Aorta (tissue), 5 donors: Measurements from ENCODE around the gene VWCE. TPM values are rescaled to one million over a fixed set of nuclear protein-coding genes. Genes with fewer than 3 reads are reported as not detected.

Source experiments
- ATAC-seq: fragments of 200-7000 bp; cut with Tn5 transposase; one replicate; pipeline ENCODE4 v1.9.1; 2022; ENCODE audit warnings: moderate library complexity; ENCODE audit not compliant: low FRiP score
- DNase-seq, 2 donors: peaks; one replicate each; pipeline ENCODE4 v3.0.0-alpha.2; 2020
- H3K27ac ChIP-seq, 2 donors: one replicate each; pipeline ENCODE4 v1.5.1; 2013; ENCODE audit warnings: low read length in 2 of 2, mild to moderate bottlenecking in 2 of 2, moderate library complexity in 2 of 2, control low read depth in 1 of 2, inconsistent platforms in 1 of 2, low read depth in 1 of 2
- H3K27me3 ChIP-seq, 2 donors: one replicate each; pipeline ENCODE4 v1.6.1; 2013; ENCODE audit warnings: control low read depth in 1 of 2, low read length in 1 of 2, mild to moderate bottlenecking in 1 of 2, moderate library complexity in 1 of 2; ENCODE audit not compliant: insufficient read depth in 2 of 2, control insufficient read depth in 1 of 2
- H3K36me3 ChIP-seq, 2 donors: one replicate each; pipeline ENCODE4 v1.6.1; 2013; ENCODE audit warnings: control low read depth in 1 of 2, low read length in 1 of 2, mild to moderate bottlenecking in 1 of 2; ENCODE audit not compliant: insufficient read depth in 2 of 2, control insufficient read depth in 1 of 2
- H3K4me1 ChIP-seq, 2 donors: one replicate each; pipeline ENCODE4 v1.6.1; 2013; ENCODE audit warnings: low read length in 2 of 2, control low read depth in 1 of 2, mild to moderate bottlenecking in 1 of 2, moderate library complexity in 1 of 2; ENCODE audit not compliant: insufficient read depth in 2 of 2, control insufficient read depth in 1 of 2
- H3K4me3 ChIP-seq, 2 donors: one replicate each; pipeline ENCODE4 v1.5.1; 2013; ENCODE audit warnings: low read length in 2 of 2, control low read depth in 1 of 2, mild to moderate bottlenecking in 1 of 2
- H3K9me3 ChIP-seq: one replicate; pipeline ENCODE4 v1.6.1; 2013; ENCODE audit warnings: mild to moderate bottlenecking, low read length; ENCODE audit not compliant: control insufficient read depth
- WGBS, 2 donors: extraction: QIAGEN DNeasy Blood & Tissue Kit; methylation state at CpG; one replicate each; pipeline ENCODE4 v1.1.7; 2013; 5-methylcytosine and 5-hydroxymethylcytosine counted together
- intact Hi-C, 2 donors: fragments of 100-400 bp; cut with DNase I; formaldehyde crosslinking; loops; one replicate each; pipeline versions ENCODE4 v1.14.2 to v1.15.0; 2022
- polyA plus RNA-seq, 2 donors: library from polyadenylated mRNA; stranded (reverse); fragments of 200-250 nt; gene quantifications; one replicate each; pipeline ENCODE4 v1.2.3, GENCODE V29; 2013
- total RNA-seq, 2 donors: library from RNA; stranded (reverse); fragmentation: NEBNext Ultra II Directional; extraction: Animal tissue kit (Norgen Biotek cat#: 25700); gene quantifications; one replicate each; pipeline ENCODE4 v1.2.1, GENCODE V29; 2021
- donor health status: healthy with polysubstance abuse.
- donor health status: Bipolar disorder and iron deficiency.
- donor health status: DM: no; HTN: no; CAD: no.
- donor health status: DM: no; HTN: no; CAD: no.
- donor health status: DM: yes; HTN: yes; CAD: no.

VWCE gene
- total and polyA plus RNA-seq, 4 donors = 2.0 to 5.6 (median 3.0) TPM; not detected in 1

DNA sequence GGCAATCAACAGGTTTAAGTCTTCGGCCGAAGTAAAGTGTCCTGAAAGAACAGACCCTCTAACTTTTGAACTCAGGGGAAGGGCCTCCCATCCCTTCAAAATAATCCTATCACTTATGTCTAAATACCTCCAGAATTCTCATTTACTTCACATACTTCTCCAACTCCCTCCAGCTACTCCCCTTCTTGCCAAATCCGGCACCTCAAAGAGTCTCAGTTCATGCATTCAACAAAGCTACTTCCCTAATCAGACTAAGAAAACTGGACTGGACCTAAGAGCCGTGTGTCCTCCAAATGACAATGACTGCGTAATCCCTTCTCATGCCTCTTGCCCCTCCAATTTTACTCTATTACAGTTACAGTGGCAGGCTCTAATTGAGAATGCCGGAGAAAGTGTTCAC is 36.5 kb upstream of the VWCE start:
- Histone ChIP-seq H3K9me3 (no peaks in the 10 kb centered on the region), H3K27ac (no peak overlapping the region), H3K36me3 (no peaks in the 10 kb centered on the region), H3K4me1 (peaks cover 0 to 4% of the 10 kb centered on the region in 2 donors), H3K4me3 (peak overlapping the region in 1 of 2 donors; percentile 72), H3K27me3 (no peaks in the 10 kb centered on the region)
- ATAC-seq (no peak), DNase-seq (no peak)
- intact Hi-C loops = no loop called here
- 59 to 69% methylated on average over 6 of the region's 6 CpGs for WGBS, 2 donors

DNA sequence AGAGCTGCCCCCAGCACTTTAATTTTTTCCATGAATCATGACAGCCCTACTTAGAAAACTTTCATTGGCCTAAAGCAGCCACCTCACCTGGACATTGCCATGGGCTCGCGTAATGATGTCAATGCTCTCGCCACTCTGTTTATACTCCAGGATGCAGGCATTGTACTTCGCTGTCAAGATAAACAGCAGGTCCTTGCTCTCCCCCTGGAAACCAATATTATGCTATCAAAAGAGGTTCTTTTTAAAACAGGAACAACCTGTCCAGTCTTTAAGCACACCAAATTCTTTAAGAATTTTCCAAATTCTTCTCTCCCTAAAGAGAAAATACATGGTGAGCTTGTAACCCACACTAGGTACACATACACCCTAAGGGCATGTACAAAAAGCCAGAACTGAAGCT is 34.8 kb upstream of the VWCE start:
- WGBS, 2 donors = 91 to 93% methylated on average over 4 of the region's 4 CpGs
- H3K4me1 ChIP-seq = peaks cover 0 to 4% of the 10 kb centered on the region in 2 donors
- H3K27ac ChIP-seq = no peak overlapping the region
- intact Hi-C loops = no loop called here
- peaks cover 0 to 4% of the 10 kb centered on the region in 2 donors for H3K36me3 ChIP-seq
- no peak for ATAC-seq
- no peak overlapping the region for H3K4me3 ChIP-seq
- H3K27me3 ChIP-seq = no peaks in the 10 kb centered on the region
- DNase-seq = no peak
- H3K9me3 ChIP-seq = no peaks in the 10 kb centered on the region

DNA sequence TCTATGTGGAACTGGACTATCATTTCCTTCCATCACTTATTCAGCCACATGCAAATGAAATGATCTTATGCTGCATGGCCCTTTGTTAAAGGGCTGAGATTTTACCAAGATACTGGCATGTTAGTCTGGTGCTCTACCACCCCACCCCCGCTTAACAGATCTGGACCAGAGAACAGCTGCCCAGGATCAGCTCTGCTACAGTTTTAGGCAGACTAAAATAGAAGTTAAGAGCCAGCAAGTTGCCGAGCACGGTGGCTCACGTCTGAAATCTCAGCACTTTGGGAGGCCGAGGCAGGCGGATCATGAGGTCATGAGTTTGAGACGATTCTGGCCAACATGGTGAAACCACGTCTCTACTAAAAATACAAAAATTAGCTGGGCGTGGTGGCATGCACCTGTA is 33.2 kb upstream of the VWCE start:
- Histone ChIP-seq H3K36me3 (peaks cover 2 to 4% of the 10 kb centered on the region in 2 donors), H3K27me3 (no peaks in the 10 kb centered on the region), H3K4me1 (peaks cover 0 to 4% of the 10 kb centered on the region in 2 donors), H3K9me3 (no peaks in the 10 kb centered on the region), H3K4me3 (no peak overlapping the region), H3K27ac (no peak overlapping the region)
- no peak for ATAC-seq
- DNase-seq = peak in 1 of 2 donors; percentile 41
- 81 to 84% methylated on average over 9 of the region's 9 CpGs for WGBS, 2 donors
- intact Hi-C loops = no loop called here

DNA sequence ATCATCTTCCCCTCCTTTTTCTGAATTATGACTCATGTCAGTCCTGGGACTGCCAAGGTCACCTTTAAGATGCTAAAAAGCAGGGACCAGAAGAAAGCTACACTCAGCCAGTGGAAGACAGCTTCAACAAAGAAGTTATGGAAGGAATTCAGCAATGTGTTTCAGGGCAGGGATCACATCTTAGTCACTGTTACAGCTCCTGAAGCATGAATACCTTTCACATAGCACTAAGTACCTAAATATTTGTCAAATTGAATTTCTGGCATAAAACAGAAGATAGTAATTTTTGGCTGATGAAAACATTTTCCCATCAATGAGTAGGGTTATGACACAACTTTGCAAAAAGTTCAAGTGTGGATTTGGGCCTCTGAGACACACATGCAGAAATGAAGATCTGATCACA is 32.6 kb upstream of the VWCE start:
- H3K4me3 ChIP-seq = no peak overlapping the region
- H3K4me1 ChIP-seq = peaks cover 0 to 4% of the 10 kb centered on the region in 2 donors
- no peaks in the 10 kb centered on the region for H3K9me3 ChIP-seq
- intact Hi-C loops = no loop called here
- peaks cover 0 to 2% of the 10 kb centered on the region in 2 donors for H3K27me3 ChIP-seq
- ATAC-seq = no peak
- no peak for DNase-seq
- H3K36me3 ChIP-seq = peaks cover 5 to 8% of the 10 kb centered on the region in 2 donors
- H3K27ac ChIP-seq = no peak overlapping the region

DNA sequence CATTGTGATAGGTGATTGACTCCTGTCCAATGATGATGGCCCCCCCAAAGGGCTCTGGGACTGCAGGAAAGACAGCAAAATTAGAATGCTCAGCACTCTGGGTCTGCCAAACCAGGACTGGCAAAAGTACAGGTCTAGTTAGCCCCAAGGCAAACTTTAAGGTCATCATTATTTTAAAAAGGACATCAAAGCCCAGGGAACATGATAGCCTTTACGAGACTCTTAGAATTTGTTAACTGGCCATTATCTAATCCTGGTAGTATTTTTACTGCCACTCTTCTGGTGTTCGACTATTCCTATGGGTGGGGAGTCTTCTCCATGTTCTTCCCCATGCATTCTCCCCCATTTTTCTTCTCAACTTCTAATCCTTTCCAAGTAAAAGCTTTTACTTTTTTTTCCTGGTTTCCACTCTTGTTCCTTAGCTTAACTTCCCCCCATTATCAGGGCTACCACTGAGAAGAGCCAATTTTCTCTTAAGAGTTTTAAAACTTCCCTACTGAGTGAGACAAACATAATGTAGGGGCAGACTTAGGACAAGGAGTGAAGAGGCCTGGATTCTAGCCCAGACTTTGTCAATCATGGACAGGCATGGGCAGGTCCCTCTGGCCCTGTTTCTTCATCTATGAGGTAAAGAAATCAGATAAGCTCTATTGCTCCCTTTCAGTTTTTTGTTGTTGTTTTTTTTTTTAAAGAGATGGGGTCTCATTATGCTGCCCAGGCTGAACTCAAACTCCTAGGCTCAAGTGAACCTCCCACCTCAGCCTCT is 30.7 kb upstream of the VWCE start:
- no peaks in the 10 kb centered on the region for H3K4me1 ChIP-seq
- intact Hi-C loops = no loop called here
- no peak for ATAC-seq
- H3K36me3 ChIP-seq = peaks cover 7 to 13% of the 10 kb centered on the region in 2 donors
- DNase-seq = peak in 1 of 2 donors; percentile 9
- peaks cover 0 to 2% of the 10 kb centered on the region in 2 donors for H3K27me3 ChIP-seq
- no peak overlapping the region for H3K4me3 ChIP-seq
- no peak overlapping the region for H3K27ac ChIP-seq
- WGBS, 2 donors = 86 to 87% methylated on average over 2 of the region's 2 CpGs
- no peaks in the 10 kb centered on the region for H3K9me3 ChIP-seq

DNA sequence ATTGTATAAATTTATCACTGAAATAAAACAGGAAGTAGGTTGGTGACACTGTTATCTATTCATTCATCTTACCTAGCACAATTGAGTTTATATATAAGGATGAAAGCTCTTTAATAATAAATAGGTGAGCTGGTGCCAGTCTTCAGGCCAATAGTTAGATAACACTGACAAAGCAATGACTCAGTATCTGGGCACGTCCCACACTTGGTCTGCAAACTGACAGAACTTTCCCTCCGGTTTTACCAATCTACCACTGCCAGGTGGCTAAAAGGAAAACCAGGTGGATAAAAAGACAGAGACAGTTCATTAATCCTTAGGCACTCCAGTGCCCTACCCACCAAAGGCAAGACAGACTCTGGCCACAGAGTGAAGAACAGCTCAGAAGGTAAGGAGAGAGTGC is 20.1 kb upstream of the VWCE start:
- no peak overlapping the region for H3K4me3 ChIP-seq
- no peak for DNase-seq
- H3K36me3 ChIP-seq = peaks cover 10 to 20% of the 10 kb centered on the region in 2 donors
- H3K27me3 ChIP-seq = no peaks in the 10 kb centered on the region
- no peak overlapping the region for H3K27ac ChIP-seq
- ATAC-seq = no peak
- H3K4me1 ChIP-seq = no peaks in the 10 kb centered on the region
- intact Hi-C loops = no loop called here
- H3K9me3 ChIP-seq = no peaks in the 10 kb centered on the region
- WGBS, 2 donors = 51 to 64% methylated on average over 2 of the region's 2 CpGs

DNA sequence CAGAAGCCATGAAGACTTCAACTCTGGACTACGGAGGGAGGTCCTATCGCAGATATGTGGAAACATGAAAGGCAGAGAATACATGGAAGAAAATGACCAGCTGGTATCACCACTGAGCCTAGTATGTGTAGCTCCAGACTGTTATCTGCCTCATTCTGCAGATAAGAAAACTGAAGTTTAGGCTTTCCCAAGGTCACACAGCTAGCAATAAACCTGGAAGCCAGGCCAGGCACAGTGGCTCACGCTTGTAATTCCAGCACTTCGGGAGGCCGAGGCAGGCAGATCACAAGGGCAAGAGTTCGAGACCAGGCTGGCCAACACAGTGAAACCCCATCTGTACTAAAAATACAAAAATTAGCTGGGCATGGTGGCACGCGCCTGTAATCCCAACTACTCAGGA is 15.6 kb upstream of the VWCE start:
- H3K4me1 ChIP-seq = no peaks in the 10 kb centered on the region
- H3K4me3 ChIP-seq = no peak overlapping the region
- intact Hi-C loops = no loop called here
- H3K27me3 ChIP-seq = no peaks in the 10 kb centered on the region
- no peaks in the 10 kb centered on the region for H3K9me3 ChIP-seq
- DNase-seq (no peak), ATAC-seq (no peak)
- H3K36me3 ChIP-seq = peaks cover 24 to 29% of the 10 kb centered on the region in 2 donors
- WGBS, 2 donors = 87% methylated on average over 8 of the region's 8 CpGs
- no peak overlapping the region for H3K27ac ChIP-seq

DNA sequence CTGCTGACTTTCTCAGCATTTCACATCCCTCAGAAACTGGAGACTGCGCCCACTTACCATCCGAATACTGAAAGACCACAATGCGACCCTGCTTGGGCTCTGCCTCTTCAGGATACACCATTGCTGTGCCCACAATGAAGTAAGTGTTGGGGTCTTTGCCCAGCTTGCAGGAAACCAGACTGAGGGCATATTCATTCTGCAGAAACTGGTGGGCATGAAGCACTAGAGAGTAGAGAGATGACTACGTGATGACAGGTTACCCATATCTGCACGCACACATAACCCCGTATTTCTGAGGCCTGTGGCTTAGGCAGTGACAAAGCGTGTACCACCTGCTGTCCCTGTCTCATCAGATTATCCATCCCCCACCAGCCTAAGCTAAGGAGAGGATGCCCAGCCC is 14.6 kb upstream of the VWCE start:
- intact Hi-C loops = no loop called here
- no peak overlapping the region for H3K27ac ChIP-seq
- no peak overlapping the region for H3K4me3 ChIP-seq
- DNase-seq = no peak
- no peaks in the 10 kb centered on the region for H3K9me3 ChIP-seq
- no peaks in the 10 kb centered on the region for H3K4me1 ChIP-seq
- WGBS, 2 donors = 95 to 96% methylated on average over 7 of the region's 7 CpGs
- no peaks in the 10 kb centered on the region for H3K27me3 ChIP-seq
- H3K36me3 ChIP-seq = peaks cover 22 to 28% of the 10 kb centered on the region in 2 donors
- no peak for ATAC-seq

DNA sequence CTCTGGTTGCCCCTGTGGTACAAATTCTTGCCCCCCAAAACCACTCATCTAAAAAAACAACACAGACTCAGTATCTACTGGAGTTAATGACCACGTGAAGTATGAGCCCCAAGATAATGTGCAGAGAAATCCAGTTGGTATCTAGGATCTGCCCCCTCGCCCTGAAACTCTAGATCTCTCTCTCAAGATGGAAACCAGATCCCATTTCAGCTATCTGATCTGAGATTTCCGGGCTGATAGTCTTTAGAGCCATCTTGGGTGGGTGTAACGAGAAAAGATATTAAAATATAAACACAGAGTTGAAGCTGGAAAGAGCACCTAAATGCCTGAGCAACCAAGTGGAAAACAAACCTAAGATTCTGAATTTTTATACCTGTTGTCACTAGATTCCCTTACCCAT is 14.0 kb upstream of the VWCE start:
- DNase-seq (no peak), ATAC-seq (no peak)
- Histone ChIP-seq H3K9me3 (no peaks in the 10 kb centered on the region), H3K27ac (no peak overlapping the region), H3K4me3 (no peak overlapping the region), H3K36me3 (peaks cover 22 to 26% of the 10 kb centered on the region in 2 donors), H3K4me1 (no peaks in the 10 kb centered on the region), H3K27me3 (no peaks in the 10 kb centered on the region)
- intact Hi-C loops = no loop called here
- 88 to 93% methylated on average over 4 of the region's 4 CpGs for WGBS, 2 donors
